ENCODE data around the gene PRKX. TPM values are rescaled to one million over a fixed set of nuclear protein-coding genes. Genes with fewer than 3 reads are reported as not detected.
"Not testable (repeated sequence)": the region's sequence is repeated elsewhere in the genome, so short reads cannot be mapped to it uniquely, and the experiment has no call there.

PRKX gene
- 57.3 to 59.3 TPM (median 58.8 TPM) in 3 replicates for total RNA-seq

- Mint-ChIP-seq H3K9me3 (peaks cover 4% of the 10 kb centered on the region), H3K27ac (peak within 1 kb of the TSS; percentile 71), H3K4me1 (peaks cover 15% of the 10 kb centered on the region), H3K27me3 (ENCODE audit: low read depth) (no peaks in the 10 kb centered on the region), H3K4me3 (peak within 1 kb of the TSS; percentile 89), H3K36me3 (no peaks in the 10 kb centered on the region)
- no peak for TF ChIP-seq CTCF (IDR thresholded peaks at IDR 0.05; ENCODE audit: unreplicated experiment)
- peak; percentile 57 to 74 for DNase-seq (ENCODE audit: low spot score in 2 of 2, unreplicated experiment in 2 of 2)
Measured at GRCh38 chrX:3713225-3713936, at the start of gene PRKX. TSS of gene PRKX (minus strand) at chrX:3713649. CDS start at chrX:3713253, 396 bp downstream.

- no peak for TF ChIP-seq CTCF (IDR thresholded peaks at IDR 0.05; ENCODE audit: unreplicated experiment)
- DNase-seq (ENCODE audit: low spot score in 2 of 2, unreplicated experiment in 2 of 2), result no peak
- Mint-ChIP-seq H3K4me1 (peaks cover 7% of the 10 kb centered on the region), H3K27ac (no peak overlapping the region), H3K9me3 (peaks cover 4% of the 10 kb centered on the region), H3K4me3 (no peak overlapping the region), H3K36me3 (no peaks in the 10 kb centered on the region), H3K27me3 (ENCODE audit: low read depth) (peaks cover 1% of the 10 kb centered on the region)
Measured at GRCh38 chrX:3763111-3763510, 49.7 kb upstream of the PRKX start.

- Mint-ChIP-seq H3K9me3 (no peaks in the 10 kb centered on the region), H3K27ac (no peak overlapping the region), H3K4me1 (peaks cover 3% of the 10 kb centered on the region), H3K36me3 (no peaks in the 10 kb centered on the region), H3K4me3 (no peak overlapping the region), H3K27me3 (ENCODE audit: low read depth) (no peaks in the 10 kb centered on the region)
- no peak for TF ChIP-seq CTCF (IDR thresholded peaks at IDR 0.05; ENCODE audit: unreplicated experiment)
- no peak for DNase-seq (ENCODE audit: low spot score in 2 of 2, unreplicated experiment in 2 of 2)
Measured at GRCh38 chrX:3757510-3758025, 44.1 kb upstream of the PRKX start.

- TF ChIP-seq CTCF (IDR thresholded peaks at IDR 0.05; ENCODE audit: unreplicated experiment), result no peak
- no peak for DNase-seq (ENCODE audit: low spot score in 2 of 2, unreplicated experiment in 2 of 2)
- Mint-ChIP-seq H3K4me1 (peaks cover 12% of the 10 kb centered on the region), H3K27me3 (ENCODE audit: low read depth) (no peaks in the 10 kb centered on the region), H3K9me3 (peaks cover 20% of the 10 kb centered on the region), H3K36me3 (no peaks in the 10 kb centered on the region), H3K4me3 (no peak overlapping the region), H3K27ac (peak overlapping the region; percentile 3)
Measured at GRCh38 chrX:3748052-3748559, 34.7 kb upstream of the PRKX start.

GRCh38 chrX:3743801-3744439 is 30.5 kb upstream of the PRKX start:
- H3K9me3 Mint-ChIP-seq, result peaks cover 14% of the 10 kb centered on the region
- TF ChIP-seq CTCF (IDR thresholded peaks at IDR 0.05; ENCODE audit: unreplicated experiment), result no peak
- no peaks in the 10 kb centered on the region for H3K27me3 Mint-ChIP-seq (ENCODE audit: low read depth)
- DNase-seq (ENCODE audit: low spot score in 2 of 2, unreplicated experiment in 2 of 2), result no peak
- peaks cover 12% of the 10 kb centered on the region for H3K4me1 Mint-ChIP-seq
- H3K36me3 Mint-ChIP-seq, result peaks cover 5% of the 10 kb centered on the region
- H3K27ac Mint-ChIP-seq, result no peak overlapping the region
- H3K4me3 Mint-ChIP-seq, result no peak overlapping the region

- not testable (repeated sequence) for H3K36me3 Mint-ChIP-seq; H3K4me3 Mint-ChIP-seq; DNase-seq (ENCODE audit: low spot score in 2 of 2, unreplicated experiment in 2 of 2); H3K27me3 Mint-ChIP-seq (ENCODE audit: low read depth); H3K27ac Mint-ChIP-seq; H3K4me1 Mint-ChIP-seq
- peaks cover 17% of the 10 kb centered on the region for H3K9me3 Mint-ChIP-seq
Measured at GRCh38 chrX:3740946-3741345, 27.5 kb upstream of the PRKX start.
